ENCODE data around the gene SPANXN5. TPM values are rescaled to one million over a fixed set of nuclear protein-coding genes. Genes with fewer than 3 reads are reported as not detected.
"Not testable (repeated sequence)": the region's sequence is repeated elsewhere in the genome, so short reads cannot be mapped to it uniquely, and the experiment has no call there.

SPANXN5 gene
- total RNA-seq, 1 donor from 2014 or later = not detected

GRCh38 chrX:52819788-52820187 lies 22.6 kb upstream of the SPANXN5 start:
- no peak for DNase-seq
- H3K4me3 ChIP-seq = no peak overlapping the region
- no peaks in the 10 kb centered on the region for H3K9me3 ChIP-seq (replicated peaks)
- intact Hi-C loops (cut with micrococcal nuclease) = no loop called here
- no peak overlapping the region for H3K27ac ChIP-seq (replicated peaks)
- no peaks in the 10 kb centered on the region for H3K36me3 ChIP-seq
- no peak for TF ChIP-seq CTCF (IDR thresholded peaks at IDR 0.05; ENCODE audit: borderline replicate concordance)
- no peaks in the 10 kb centered on the region for H3K27me3 ChIP-seq (ENCODE audit: low read depth)
- H3K4me1 ChIP-seq = no peaks in the 10 kb centered on the region

- intact Hi-C loops (cut with micrococcal nuclease) = no loop called here
- no peaks in the 10 kb centered on the region for H3K36me3 ChIP-seq
- no peak for DNase-seq
- H3K4me1 ChIP-seq = no peaks in the 10 kb centered on the region
- H3K27ac ChIP-seq (replicated peaks) = no peak within 1 kb of the TSS
- no peaks in the 10 kb centered on the region for H3K9me3 ChIP-seq (replicated peaks)
- no peak within 1 kb of the TSS for H3K4me3 ChIP-seq
- TF ChIP-seq CTCF (IDR thresholded peaks at IDR 0.05; ENCODE audit: borderline replicate concordance) = no peak
- H3K27me3 ChIP-seq (ENCODE audit: low read depth) = no peaks in the 10 kb centered on the region
These were observed 13.9 kb upstream of the SPANXN5 start, which contains the start of gene XAGE5 for GRCh38 chrX:52811065-52811625. Gene XAGE5 (plus strand): TSS chrX:52811287. CDS start chrX:52812567, 1,280 bp downstream.

GRCh38 chrX:52804876-52805275 lies 7.6 kb upstream of the SPANXN5 start:
- H3K27me3 ChIP-seq (ENCODE audit: low read depth); H3K36me3 ChIP-seq; H3K9me3 ChIP-seq (replicated peaks); H3K4me1 ChIP-seq; H3K4me3 ChIP-seq; H3K27ac ChIP-seq (replicated peaks); intact Hi-C loops (cut with micrococcal nuclease); DNase-seq: not testable (repeated sequence)

- intact Hi-C loops (cut with micrococcal nuclease); H3K27me3 ChIP-seq (ENCODE audit: low read depth); H3K4me3 ChIP-seq; DNase-seq; H3K4me1 ChIP-seq; H3K36me3 ChIP-seq; H3K27ac ChIP-seq (replicated peaks); H3K9me3 ChIP-seq (replicated peaks): not testable (repeated sequence)
These were observed 23.7 kb downstream of the SPANXN5 start for GRCh38 chrX:52773504-52773903.

- H3K27ac ChIP-seq (replicated peaks); H3K9me3 ChIP-seq (replicated peaks); H3K27me3 ChIP-seq (ENCODE audit: low read depth); DNase-seq; H3K4me3 ChIP-seq; intact Hi-C loops (cut with micrococcal nuclease); H3K36me3 ChIP-seq; H3K4me1 ChIP-seq: not testable (repeated sequence)
These were observed 31.2 kb downstream of the SPANXN5 start for GRCh38 chrX:52765983-52766382.

GRCh38 chrX:52750952-52751351 lies 46.3 kb downstream of the SPANXN5 start, which contains the start of gene SSX2B:
Gene SSX2B (plus strand): TSS chrX:52751252. CDS start chrX:52752681, 1,429 bp downstream.
- H3K27ac ChIP-seq (replicated peaks); H3K27me3 ChIP-seq (ENCODE audit: low read depth); H3K36me3 ChIP-seq; intact Hi-C loops (cut with micrococcal nuclease); H3K9me3 ChIP-seq (replicated peaks); H3K4me3 ChIP-seq; DNase-seq; H3K4me1 ChIP-seq: not testable (repeated sequence)

Other genes starting within 250 kb of the SPANXN5 start
- gene SSX7, start 142.5 kb downstream of the SPANXN5 start, total RNA-seq = not detected
- gene SSX2, start 90.2 kb downstream of the SPANXN5 start, total RNA-seq = not detected
- gene SSX2B, start 46.2 kb downstream of the SPANXN5 start, total RNA-seq = not detected
- gene XAGE5, start 13.9 kb upstream of the SPANXN5 start, total RNA-seq = not detected
- not detected for gene XAGE3, start 70.7 kb upstream of the SPANXN5 start, total RNA-seq
- 5.9 TPM for gene FAM156B, start 99.9 kb upstream of the SPANXN5 start, total RNA-seq
- 12.1 TPM for gene FAM156A, start 161.1 kb upstream of the SPANXN5 start, total RNA-seq

Data from left ventricle myocardium inferior (tissue), 1 donor.